HUES6 (cell line): ENCODE results near the gene NR3C2.

Experiments used
- H3K27ac ChIP-seq: 2 replicates; pipeline ENCODE4 v1.7.0; 2013; ENCODE audit warnings: low read depth, mild to moderate bottlenecking, low read length, inconsistent platforms
- H3K27me3 ChIP-seq: 2 replicates; pipeline ENCODE4 v1.6.1; 2013; ENCODE audit warnings: low read length; ENCODE audit not compliant: control insufficient read depth, insufficient read depth
- H3K36me3 ChIP-seq: 2 replicates; pipeline ENCODE4 v1.6.1; 2013; ENCODE audit warnings: low read length; ENCODE audit not compliant: control insufficient read depth, insufficient read depth
- H3K4me1 ChIP-seq: 2 replicates; pipeline ENCODE4 v1.6.1; 2013; ENCODE audit warnings: low read length; ENCODE audit not compliant: control insufficient read depth, insufficient read depth
- H3K4me3 ChIP-seq: 2 replicates; pipeline ENCODE4 v1.5.1; 2013; ENCODE audit warnings: low read depth, low read length
- H3K9ac ChIP-seq: one replicate; pipeline ENCODE4 v1.6.1; 2013; ENCODE audit warnings: mild to moderate bottlenecking, low read length
- H3K9me3 ChIP-seq: 2 replicates; pipeline ENCODE4 v1.6.1; 2013; ENCODE audit warnings: low read depth, low read length; ENCODE audit not compliant: control insufficient read depth, insufficient read depth

NR3C2 gene

GRCh38 chr4:148053298-148054003, 388.8 kb downstream of the NR3C2 start:
- peaks cover 4% of the 10 kb centered on the region for H3K4me1 ChIP-seq
- no peaks in the 10 kb centered on the region for H3K36me3 ChIP-seq
- no peak overlapping the region for H3K4me3 ChIP-seq
- H3K27ac ChIP-seq, result no peak overlapping the region
- no peaks in the 10 kb centered on the region for H3K27me3 ChIP-seq
- no peaks in the 10 kb centered on the region for H3K9me3 ChIP-seq
- no peak overlapping the region for H3K9ac ChIP-seq

GRCh38 chr4:148052448-148052847, 389.8 kb downstream of the NR3C2 start:
- no peaks in the 10 kb centered on the region for H3K36me3 ChIP-seq
- no peak overlapping the region for H3K4me3 ChIP-seq
- no peaks in the 10 kb centered on the region for H3K9me3 ChIP-seq
- H3K27ac ChIP-seq, result no peak overlapping the region
- H3K27me3 ChIP-seq, result no peaks in the 10 kb centered on the region
- H3K9ac ChIP-seq, result no peak overlapping the region
- H3K4me1 ChIP-seq, result no peaks in the 10 kb centered on the region; the same call in 1 of the 2 replicates

GRCh38 chr4:148051403-148051802, 390.8 kb downstream of the NR3C2 start:
- Histone ChIP-seq H3K27me3 (no peaks in the 10 kb centered on the region), H3K36me3 (no peaks in the 10 kb centered on the region), H3K4me1 (no peaks in the 10 kb centered on the region; the same call in 1 of the 2 replicates), H3K4me3 (no peak overlapping the region), H3K27ac (no peak overlapping the region), H3K9ac (no peak overlapping the region), H3K9me3 (no peaks in the 10 kb centered on the region)

GRCh38 chr4:148048598-148048997, 393.6 kb downstream of the NR3C2 start:
- Histone ChIP-seq H3K4me1 (no peaks in the 10 kb centered on the region), H3K9me3 (no peaks in the 10 kb centered on the region), H3K36me3 (no peaks in the 10 kb centered on the region), H3K9ac (no peak overlapping the region), H3K27ac (no peak overlapping the region), H3K4me3 (no peak overlapping the region), H3K27me3 (no peaks in the 10 kb centered on the region)

GRCh38 chr4:148044912-148045352, 397.3 kb downstream of the NR3C2 start:
- no peaks in the 10 kb centered on the region for H3K9me3 ChIP-seq
- H3K4me3 ChIP-seq, result no peak overlapping the region

GRCh38 chr4:148044089-148044911, 397.9 kb downstream of the NR3C2 start:
- Histone ChIP-seq H3K27me3 (no peaks in the 10 kb centered on the region), H3K36me3 (no peaks in the 10 kb centered on the region), H3K4me3 (no peak overlapping the region), H3K9ac (no peak overlapping the region), H3K27ac (no peak overlapping the region), H3K9me3 (no peaks in the 10 kb centered on the region), H3K4me1 (no peaks in the 10 kb centered on the region)

More at GRCh38 chr4:148044912-148045352, 397.3 kb downstream of the NR3C2 start:
- H3K36me3 ChIP-seq, result no peaks in the 10 kb centered on the region
- no peak overlapping the region for H3K27ac ChIP-seq
- H3K27me3 ChIP-seq, result no peaks in the 10 kb centered on the region
- no peak overlapping the region for H3K9ac ChIP-seq
- H3K4me1 ChIP-seq, result no peaks in the 10 kb centered on the region

GRCh38 chr4:148041606-148042329, 400.4 kb downstream of the NR3C2 start:
- no peak overlapping the region for H3K27ac ChIP-seq
- H3K36me3 ChIP-seq, result no peaks in the 10 kb centered on the region
- H3K9ac ChIP-seq, result no peak overlapping the region
- H3K27me3 ChIP-seq, result no peaks in the 10 kb centered on the region
- H3K4me3 ChIP-seq, result no peak overlapping the region
- H3K4me1 ChIP-seq, result no peaks in the 10 kb centered on the region
- H3K9me3 ChIP-seq, result no peaks in the 10 kb centered on the region

GRCh38 chr4:148034813-148035212, 407.4 kb downstream of the NR3C2 start:
- Histone ChIP-seq H3K27ac (no peak overlapping the region), H3K4me1 (no peaks in the 10 kb centered on the region), H3K27me3 (no peaks in the 10 kb centered on the region), H3K9me3 (no peaks in the 10 kb centered on the region), H3K9ac (no peak overlapping the region), H3K4me3 (no peak overlapping the region), H3K36me3 (no peaks in the 10 kb centered on the region)

- no peak overlapping the region for H3K9ac ChIP-seq
- no peaks in the 10 kb centered on the region for H3K27me3 ChIP-seq
- H3K27ac ChIP-seq, result no peak overlapping the region
- no peak overlapping the region for H3K4me3 ChIP-seq
- no peaks in the 10 kb centered on the region for H3K9me3 ChIP-seq
- no peaks in the 10 kb centered on the region for H3K36me3 ChIP-seq
- 0 out of 2 replicates have a peak, but pooled peaks cover 2% of the 10 kb centered on the region for H3K4me1 ChIP-seq
Measured at GRCh38 chr4:148030193-148030873, 411.9 kb downstream of the NR3C2 start.

- Histone ChIP-seq H3K4me3 (no peak overlapping the region), H3K27ac (no peak overlapping the region), H3K9me3 (no peaks in the 10 kb centered on the region), H3K27me3 (no peaks in the 10 kb centered on the region), H3K4me1 (0 out of 2 replicates have a peak, but pooled peaks cover 2% of the 10 kb centered on the region), H3K9ac (no peak overlapping the region), H3K36me3 (no peaks in the 10 kb centered on the region)
Measured at GRCh38 chr4:148029781-148030180, 412.4 kb downstream of the NR3C2 start.
